Muscle of leg (tissue), 11 donors: ENCODE data around the gene OMD. TPM values are rescaled to one million over a fixed set of nuclear protein-coding genes. Genes with fewer than 3 reads are reported as not detected.

ENCODE experiments used
- DNase-seq: peaks from one replicate; pipeline ENCODE4 v3.0.0; 2013
- H3K27ac ChIP-seq: one replicate; pipeline ENCODE4 v1.5.1; 2013; ENCODE audit warnings: mild to moderate bottlenecking, low read length, control low read depth
- H3K27me3 ChIP-seq: one replicate; pipeline ENCODE4 v1.6.1; 2013; ENCODE audit warnings: low read length; ENCODE audit not compliant: control insufficient read depth, insufficient read depth
- H3K36me3 ChIP-seq: one replicate; pipeline ENCODE4 v1.6.1; 2013; ENCODE audit warnings: low read length; ENCODE audit not compliant: control insufficient read depth, insufficient read depth
- H3K4me1 ChIP-seq: one replicate; pipeline ENCODE4 v1.6.1; 2013; ENCODE audit warnings: low read length; ENCODE audit not compliant: control insufficient read depth, insufficient read depth
- H3K4me3 ChIP-seq: one replicate; pipeline ENCODE4 v1.5.1; 2013; ENCODE audit warnings: low read length, control low read depth
- H3K9me3 ChIP-seq: replicated peaks from 2 replicates; pipeline ENCODE4 v1.6.1; 2013; ENCODE audit warnings: low read depth, low read length; ENCODE audit not compliant: control insufficient read depth
- WGBS: methylation state at CpG from one replicate; pipeline ENCODE4 v1.1.5; 2013; ENCODE audit warnings: missing lambda C conversion rate; ENCODE audit not compliant: insufficient coverage; 5-methylcytosine and 5-hydroxymethylcytosine counted together
- polyA plus RNA-seq, 8 donors: library from polyadenylated mRNA; unstranded; fragments of 120-200 nt; gene quantifications; one replicate each; pipeline versions ENCODE4 v1.2.1 to v1.2.3, GENCODE V29; 2013; ENCODE audit warnings: inconsistent platforms in 1 of 8, low replicate concordance in 1 of 8; ENCODE audit not compliant: insufficient read length in 8 of 8, insufficient read depth in 1 of 8
- total RNA-seq: library from RNA; stranded (reverse); fragments of 120-200 nt; gene quantifications from one replicate; pipeline ENCODE4 v1.2.4, GENCODE V29; 2013

OMD gene
- total and polyA plus RNA-seq, 9 donors = 2.7 to 8.9 (median 3.9) TPM

- no peak for DNase-seq
- Histone ChIP-seq H3K4me1 (no peaks in the 10 kb centered on the region), H3K36me3 (no peaks in the 10 kb centered on the region), H3K27ac (no peak overlapping the region), H3K9me3 (no peaks in the 10 kb centered on the region), H3K27me3 (no peaks in the 10 kb centered on the region), H3K4me3 (no peak overlapping the region)
- no CpG with 5 or more reads among the region's 6 CpGs for WGBS
These were observed 16.4 kb upstream of the OMD start for GRCh38 chr9:92440751-92441046.

DNA sequence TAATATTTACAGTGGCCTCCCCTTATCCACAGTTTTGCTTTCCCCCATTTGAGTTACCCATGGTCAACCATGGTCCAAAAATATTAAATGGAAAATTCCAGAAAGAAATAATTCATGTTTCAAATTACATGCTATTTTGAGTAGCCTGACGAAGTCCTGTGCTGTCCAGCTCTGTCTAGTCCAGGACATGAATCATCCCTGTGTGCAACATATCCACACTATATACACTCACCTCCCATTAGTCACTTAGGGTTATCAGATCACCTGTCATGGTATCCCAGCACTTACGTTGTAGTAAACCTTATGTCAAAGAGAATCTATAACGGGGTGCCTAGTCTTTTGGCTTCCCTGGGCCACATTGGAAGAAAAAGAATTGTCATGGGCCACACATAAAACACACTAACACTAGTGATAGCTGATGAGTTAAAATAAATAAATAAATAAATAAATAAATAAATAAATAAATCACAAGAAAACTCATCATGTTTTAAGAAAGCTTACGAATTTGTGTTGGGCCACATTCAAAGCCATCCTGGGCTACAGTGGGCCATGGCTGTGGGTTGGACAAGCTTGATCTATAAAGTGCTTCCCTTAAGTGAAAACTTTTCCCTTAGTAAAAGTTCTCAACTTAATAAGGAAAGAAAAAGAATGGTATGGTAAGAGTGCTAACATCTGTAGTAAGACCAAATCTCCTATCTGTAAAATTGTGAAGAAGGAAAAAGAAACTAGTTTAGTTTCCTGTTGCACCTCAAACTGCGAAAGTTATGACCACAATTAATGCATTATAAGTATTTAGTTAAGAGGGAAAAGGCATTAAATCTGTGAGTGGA, 15.9 kb upstream of the OMD start:
- WGBS = 67% methylated on average over 1 of the region's 5 CpGs
- Histone ChIP-seq H3K27me3 (no peaks in the 10 kb centered on the region), H3K9me3 (no peaks in the 10 kb centered on the region), H3K27ac (no peak overlapping the region), H3K36me3 (no peaks in the 10 kb centered on the region), H3K4me3 (no peak overlapping the region), H3K4me1 (no peaks in the 10 kb centered on the region)
- peak; percentile 51 for DNase-seq

DNA sequence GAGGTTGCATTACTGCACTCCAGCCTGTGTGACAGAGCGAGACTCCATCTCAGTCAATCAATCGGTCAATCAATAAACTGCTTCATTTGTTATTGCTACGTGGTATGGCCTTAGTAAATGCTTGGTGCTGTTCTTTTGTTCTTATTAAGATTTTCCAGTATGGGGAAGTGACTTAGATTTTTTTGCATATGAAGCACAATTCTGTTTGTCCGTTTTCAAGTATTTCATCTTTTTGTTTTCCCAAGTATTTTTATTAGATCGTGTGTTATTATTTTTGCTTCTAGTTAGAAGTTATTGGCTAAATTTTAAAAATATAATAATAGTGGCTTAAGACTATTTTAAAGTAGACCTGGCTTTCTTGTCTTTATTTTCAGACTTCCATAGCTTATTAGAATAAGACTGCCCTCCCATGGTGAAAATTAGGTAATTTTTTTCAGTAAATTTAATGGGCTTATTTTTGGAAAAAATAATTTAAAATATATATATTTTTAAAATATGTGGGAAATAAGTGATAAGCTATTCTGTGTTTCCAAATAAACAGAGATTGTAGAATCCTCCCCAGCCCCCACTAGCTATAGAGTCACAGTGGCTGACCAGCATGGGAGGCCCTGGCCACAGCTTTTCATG, 14.7 kb upstream of the OMD start:
- WGBS = no CpG with 5 or more reads among the region's 5 CpGs
- no peak overlapping the region for H3K27ac ChIP-seq
- no peak overlapping the region for H3K4me3 ChIP-seq

GRCh38 chr9:92435263-92435662, 11.0 kb upstream of the OMD start:
- Histone ChIP-seq H3K4me3 (no peak overlapping the region), H3K27me3 (no peaks in the 10 kb centered on the region), H3K27ac (no peak overlapping the region), H3K36me3 (no peaks in the 10 kb centered on the region), H3K4me1 (no peaks in the 10 kb centered on the region), H3K9me3 (no peaks in the 10 kb centered on the region)
- no CpG with 5 or more reads among the region's 1 CpG for WGBS
- no peak for DNase-seq

More for the DNA sequence above, 14.7 kb upstream of the OMD start:
- Histone ChIP-seq H3K4me1 (no peaks in the 10 kb centered on the region), H3K36me3 (no peaks in the 10 kb centered on the region), H3K9me3 (no peaks in the 10 kb centered on the region), H3K27me3 (no peaks in the 10 kb centered on the region)
- peak; percentile 69 for DNase-seq

- Histone ChIP-seq H3K36me3 (no peaks in the 10 kb centered on the region), H3K4me1 (no peaks in the 10 kb centered on the region), H3K9me3 (no peaks in the 10 kb centered on the region), H3K27ac (no peak overlapping the region), H3K27me3 (no peaks in the 10 kb centered on the region), H3K4me3 (no peak overlapping the region)
- no peak for DNase-seq
- no CpG with 5 or more reads among the region's 5 CpGs for WGBS
These were observed 8.8 kb upstream of the OMD start for GRCh38 chr9:92432972-92433548.

DNA sequence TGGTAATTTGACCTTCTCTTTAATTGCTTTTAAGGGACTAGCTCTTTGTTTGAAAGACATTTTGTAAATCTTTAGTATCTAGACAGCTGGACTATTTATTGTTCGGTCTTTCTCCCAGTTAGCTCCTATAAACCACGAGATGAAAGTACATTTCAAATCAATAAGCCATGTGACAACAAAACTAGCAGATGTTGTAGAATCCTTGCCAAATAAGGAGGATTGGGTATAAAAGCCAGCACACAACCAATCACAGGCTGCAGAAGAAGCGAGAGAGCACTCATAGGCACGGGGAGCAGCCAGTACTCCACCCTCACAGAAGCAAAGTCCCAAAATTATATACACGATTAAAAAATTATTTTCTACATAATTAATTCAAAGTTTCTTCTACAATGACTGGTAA, 8.1 kb upstream of the OMD start:
- peak; percentile 90 for DNase-seq
- Histone ChIP-seq H3K4me1 (no peaks in the 10 kb centered on the region), H3K4me3 (no peak overlapping the region), H3K27ac (peak overlapping the region; percentile 13), H3K27me3 (no peaks in the 10 kb centered on the region), H3K9me3 (no peaks in the 10 kb centered on the region), H3K36me3 (no peaks in the 10 kb centered on the region)
- no CpG with 5 or more reads among the region's 5 CpGs for WGBS

DNA sequence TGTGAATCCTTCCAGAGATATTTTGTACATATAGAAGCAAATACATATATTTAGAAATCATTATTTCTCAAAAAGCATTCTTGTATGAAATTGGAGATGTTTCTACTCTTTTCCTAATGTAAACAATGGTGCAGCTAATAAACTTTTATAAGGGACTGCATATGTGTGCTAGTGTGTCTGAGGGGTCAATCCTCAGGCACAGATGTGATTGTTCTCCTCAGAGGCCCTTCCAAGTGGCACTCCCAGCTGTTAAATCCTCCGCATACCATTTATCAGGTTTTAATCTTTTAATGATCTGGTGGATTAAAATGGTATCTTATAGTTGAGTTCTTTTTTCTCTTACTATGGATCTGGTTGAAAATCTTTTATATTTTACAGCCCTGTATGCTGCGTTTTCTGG, 5.6 kb upstream of the OMD start:
- peaks cover 11% of the 10 kb centered on the region for H3K4me1 ChIP-seq
- no peak overlapping the region for H3K27ac ChIP-seq
- no peaks in the 10 kb centered on the region for H3K9me3 ChIP-seq
- H3K4me3 ChIP-seq = no peak overlapping the region
- DNase-seq = no peak
- H3K36me3 ChIP-seq = no peaks in the 10 kb centered on the region
- no CpG with 5 or more reads among the region's 2 CpGs for WGBS
- H3K27me3 ChIP-seq = no peaks in the 10 kb centered on the region

GRCh38 chr9:92426501-92427145, 2.4 kb upstream of the OMD start:
- H3K36me3 ChIP-seq = no peaks in the 10 kb centered on the region
- H3K27ac ChIP-seq = peak overlapping the region; percentile 81
- WGBS = 23% methylated on average over 3 of the region's 5 CpGs
- peak; percentile 80 for DNase-seq
- peaks cover 15% of the 10 kb centered on the region for H3K4me1 ChIP-seq
- no peaks in the 10 kb centered on the region for H3K9me3 ChIP-seq
- H3K4me3 ChIP-seq = no peak overlapping the region
- H3K27me3 ChIP-seq = no peaks in the 10 kb centered on the region

- Histone ChIP-seq H3K4me3 (no peak overlapping the region), H3K36me3 (no peaks in the 10 kb centered on the region), H3K27ac (peak overlapping the region; percentile 81), H3K9me3 (no peaks in the 10 kb centered on the region), H3K27me3 (no peaks in the 10 kb centered on the region), H3K4me1 (peaks cover 15% of the 10 kb centered on the region)
- WGBS = no CpG with 5 or more reads among the region's 2 CpGs
- DNase-seq = peak; percentile 94
These were observed 1.2 kb upstream of the OMD start for GRCh38 chr9:92425474-92425873.

- Histone ChIP-seq H3K9me3 (no peaks in the 10 kb centered on the region), H3K27me3 (no peaks in the 10 kb centered on the region), H3K4me3 (peak overlapping the region; percentile 4), H3K4me1 (peaks cover 15% of the 10 kb centered on the region), H3K27ac (peak overlapping the region; percentile 81), H3K36me3 (no peaks in the 10 kb centered on the region)
- DNase-seq = peak; percentile 51
- no CpG with 5 or more reads among the region's 2 CpGs for WGBS
These were observed 659 bp downstream of the OMD start for GRCh38 chr9:92423612-92424011.
